Upper lobe of left lung (tissue), 6 donors: Measurements from ENCODE around the gene PSORS1C1. TPM values are rescaled to one million over a fixed set of nuclear protein-coding genes. Genes with fewer than 3 reads are reported as not detected.
"Not testable (repeated sequence)": the region's sequence is repeated elsewhere in the genome, so short reads cannot be mapped to it uniquely, and the experiment has no call there.

Source experiments
- ATAC-seq, 2 donors: fragments of 200-7000 bp; cut with Tn5 transposase; one replicate each; pipeline ENCODE4 v1.9.1; 2022; ENCODE audit warnings: mild to moderate bottlenecking in 2 of 2, moderate library complexity in 2 of 2; ENCODE audit not compliant: low FRiP score in 2 of 2
- DNase-seq, 2 donors: peaks; one replicate each; pipeline ENCODE4 v3.0.0-alpha.2; 2019 to 2020
- H3K27ac ChIP-seq, 4 donors: fragments of 200-600 bp; sonication (generic); one replicate each; pipeline ENCODE4 v1.5.1; 2016 to 2019
- H3K27me3 ChIP-seq, 4 donors: fragments of 200-600 bp; sonication (generic); one replicate each; pipeline ENCODE4 v1.5.1; 2017 to 2019
- H3K36me3 ChIP-seq, 4 donors: fragments of 200-600 bp; sonication (generic); one replicate each; pipeline ENCODE4 v1.5.1; 2016 to 2019
- H3K4me1 ChIP-seq, 4 donors: fragments of 200-600 bp; sonication (generic); one replicate each; pipeline ENCODE4 v1.5.1; 2018 to 2019
- H3K4me3 ChIP-seq, 4 donors: fragments of 200-600 bp; sonication (generic); one replicate each; pipeline ENCODE4 v1.5.1; 2017 to 2019; ENCODE audit warnings: mild to moderate bottlenecking in 2 of 4, moderate library complexity in 1 of 4
- H3K9me3 ChIP-seq, 4 donors: fragments of 200-600 bp; sonication (generic); one replicate each; pipeline ENCODE4 v1.5.1; 2018 to 2019
- CTCF ChIP-seq, 6 experiments: fragments of 450-650 bp in 4 of 6; fragments of 200-600 bp in 2 of 6; sonication (generic) in 2 of 6; IDR thresholded peaks; one replicate each; pipeline ENCODE4 v1.5.1; 2016 to 2019; ENCODE audit warnings: antibody characterized with exemption in 6 of 6
- EP300 ChIP-seq, 4 donors: sonication (generic); formaldehyde crosslinking; IDR thresholded peaks; one replicate each; pipeline ENCODE4 v1.5.1; 2017; ENCODE audit warnings: antibody characterized with exemption in 4 of 4, control low read depth in 2 of 4
- POLR2A ChIP-seq, 4 donors: fragments of 450-650 bp; IDR thresholded peaks; one replicate each; pipeline ENCODE4 v1.5.1; 2016 to 2017; ENCODE audit warnings: antibody characterized with exemption in 4 of 4, mild to moderate bottlenecking in 2 of 4
- POLR2AphosphoS5 ChIP-seq, 2 donors: sonication (generic); formaldehyde crosslinking; IDR thresholded peaks; one replicate each; pipeline ENCODE4 v1.5.1; 2017; ENCODE audit warnings: antibody characterized with exemption in 2 of 2
- WGBS, 2 donors: methylation state at CpG; one replicate each; pipeline ENCODE4 v1.1.5; 2017 to 2018; 5-methylcytosine and 5-hydroxymethylcytosine counted together
- total RNA-seq, 6 donors: library from RNA; depleted of rRNA in 4 of 6; stranded (reverse); fragments of >200 nt in 4 of 6; gene quantifications; one replicate each; pipeline versions ENCODE4 v1.1.0 to v1.2.1, GENCODE V29; 2016 to 2021
- donor health status: DM: no; HTN: no; CAD: no; lungs with moderate emphysema.
- donor health status: DM: no; HTN: yes; CAD: no; lungs with severe emphysema.

The PSORS1C1 gene
- total RNA-seq, 6 donors from 2014 or later, result 3.2 to 9.4 (median 4.4) TPM

GRCh38 chr6:31165986-31166385 lies 51.4 kb downstream of the PSORS1C1 start:
- ATAC-seq (no peak), DNase-seq (no peak)
- Histone ChIP-seq H3K27ac (no peak overlapping the region), H3K27me3 (no peaks in the 10 kb centered on the region), H3K36me3 (peaks cover 0 to 7% (median 0%) of the 10 kb centered on the region in 4 donors), H3K4me3 (no peak overlapping the region), H3K4me1 (no peaks in the 10 kb centered on the region), H3K9me3 (no peaks in the 10 kb centered on the region)
- TF ChIP-seq POLR2AphosphoS5 (IDR thresholded peaks at IDR 0.05) (no peak), EP300 (IDR thresholded peaks at IDR 0.05) (no peak), CTCF (IDR thresholded peaks at IDR 0.05) (no peak), POLR2A (IDR thresholded peaks at IDR 0.05) (no peak)
- 71 to 83% methylated on average over 5 of the region's 5 CpGs for WGBS, 2 donors

GRCh38 chr6:31168606-31169005 lies 54.0 kb downstream of the PSORS1C1 start:
- H3K4me1 ChIP-seq, result no peaks in the 10 kb centered on the region
- no peak for ATAC-seq
- H3K9me3 ChIP-seq, result no peaks in the 10 kb centered on the region
- H3K27me3 ChIP-seq, result no peaks in the 10 kb centered on the region
- H3K27ac ChIP-seq, result no peak overlapping the region
- TF ChIP-seq POLR2A (IDR thresholded peaks at IDR 0.05) (no peak), EP300 (IDR thresholded peaks at IDR 0.05) (no peak), CTCF (IDR thresholded peaks at IDR 0.05) (no peak), POLR2AphosphoS5 (IDR thresholded peaks at IDR 0.05) (no peak)
- no peak overlapping the region for H3K4me3 ChIP-seq
- no peak for DNase-seq
- H3K36me3 ChIP-seq, result no peaks in the 10 kb centered on the region
- 80 to 81% methylated on average over 3 of the region's 3 CpGs for WGBS, 2 donors

- no peaks in the 10 kb centered on the region for H3K27me3 ChIP-seq
- 76 to 78% methylated on average over 10 of the region's 10 CpGs for WGBS, 2 donors
- H3K27ac ChIP-seq, result no peak overlapping the region
These were observed 54.7 kb downstream of the PSORS1C1 start for GRCh38 chr6:31169123-31169857.

GRCh38 chr6:31169858-31170599 lies 55.4 kb downstream of the PSORS1C1 start:
- not testable (repeated sequence) for H3K27me3 ChIP-seq, H3K9me3 ChIP-seq, ATAC-seq, H3K4me3 ChIP-seq, H3K4me1 ChIP-seq, H3K27ac ChIP-seq, H3K36me3 ChIP-seq
- 74 to 82% methylated on average over 9 to 11 of the region's 23 CpGs for WGBS, 2 donors
- peak in 1 of 2 donors; percentile 66 for DNase-seq

More at GRCh38 chr6:31169123-31169857, 54.7 kb downstream of the PSORS1C1 start:
- no peaks in the 10 kb centered on the region for H3K4me1 ChIP-seq
- TF ChIP-seq CTCF (IDR thresholded peaks at IDR 0.05), result no peak
- no peak for TF ChIP-seq EP300 (IDR thresholded peaks at IDR 0.05)
- TF ChIP-seq POLR2A (IDR thresholded peaks at IDR 0.05), result no peak
- TF ChIP-seq POLR2AphosphoS5 (IDR thresholded peaks at IDR 0.05), result no peak
- H3K4me3 ChIP-seq, result no peak overlapping the region
- ATAC-seq (no peak), DNase-seq (no peak)
- no peaks in the 10 kb centered on the region for H3K36me3 ChIP-seq
- no peaks in the 10 kb centered on the region for H3K9me3 ChIP-seq

- Histone ChIP-seq H3K27me3 (no peaks in the 10 kb centered on the region), H3K27ac (no peak within 1 kb of the TSS)
- WGBS, 2 donors, result 69 to 81% methylated on average over 5 to 9 of the region's 9 CpGs
These were observed 55.9 kb downstream of the PSORS1C1 start, which contains the start of gene POU5F1 for GRCh38 chr6:31170600-31170881. TSS of gene POU5F1 (minus strand) at chr6:31170682. CDS start at chr6:31170620, 62 bp downstream.

More at GRCh38 chr6:31170600-31170881, 55.9 kb downstream of the PSORS1C1 start, which contains the start of gene POU5F1:
- Histone ChIP-seq H3K36me3 (peaks cover 0 to 3% (median 0%) of the 10 kb centered on the region in 4 donors), H3K4me1 (no peaks in the 10 kb centered on the region), H3K4me3 (no peak within 1 kb of the TSS), H3K9me3 (no peaks in the 10 kb centered on the region)
- TF ChIP-seq EP300 (IDR thresholded peaks at IDR 0.05) (no peak), POLR2A (IDR thresholded peaks at IDR 0.05) (no peak), POLR2AphosphoS5 (IDR thresholded peaks at IDR 0.05) (no peak), CTCF (IDR thresholded peaks at IDR 0.05) (no peak)
- DNase-seq (no peak), ATAC-seq (no peak)
